ENCODE data around the gene BCAS4. TPM values are rescaled to one million over a fixed set of nuclear protein-coding genes. Genes with fewer than 3 reads are reported as not detected.

The BCAS4 gene
- total and polyA plus RNA-seq, 2 experiments from 2014 or later, result 22.2 to 24.8 TPM

GRCh38 chr20:50848341-50848808, 53.5 kb downstream of the BCAS4 start (continued):
- TF ChIP-seq CTCF (conservative IDR thresholded peaks at IDR 0.05; ENCODE audit: low read depth in 2 of 2) (no peak), POLR2AphosphoS5 (IDR thresholded peaks at IDR 0.05; ENCODE audit: low read depth) (no peak), ZNF114 (CRISPR knock-in tag; IDR thresholded peaks at IDR 0.05) (no peak), REST (IDR thresholded peaks at IDR 0.05; ENCODE audit: unreplicated experiment) (no peak), ETS1 (IDR thresholded peaks at IDR 0.05) (no peak), NANOG (IDR thresholded peaks at IDR 0.05; ENCODE audit: borderline replicate concordance) (no peak), JUNB (IDR thresholded peaks at IDR 0.05; ENCODE audit: unreplicated experiment) (no peak), EZH2 (IDR thresholded peaks at IDR 0.05; ENCODE audit: low read depth, unreplicated experiment) (no peak)

- Mint-ChIP-seq H3K27me3 (ENCODE audit: insufficient read depth, low read depth, poor library complexity) (peaks cover 17% of the 10 kb centered on the region), H3K27ac (peak overlapping the region; percentile 69), H3K36me3 (ENCODE audit: low read depth) (no peaks in the 10 kb centered on the region), H3K4me3 (no peak overlapping the region), H3K4me1 (peaks cover 30% of the 10 kb centered on the region), H3K9me3 (no peaks in the 10 kb centered on the region)
- no peak for DNase-seq (ENCODE audit: low spot score)
- no peak for TF ChIP-seq EZH2phosphoT487 (IDR thresholded peaks at IDR 0.05; ENCODE audit: unreplicated experiment)
- Histone ChIP-seq H3K27me3 (ENCODE audit: insufficient read depth) (no peaks in the 10 kb centered on the region), H2AFZ (no peak overlapping the region), H3K4me1 (ENCODE audit: insufficient read depth) (peaks cover 14% of the 10 kb centered on the region), H3K4me3 (no peak overlapping the region), H4K20me1 (replicated peaks; ENCODE audit: insufficient read depth) (no peaks in the 10 kb centered on the region), H3F3A (replicated peaks; ENCODE audit: low read depth) (no peaks in the 10 kb centered on the region), H3K4me2 (no peak overlapping the region), H3K79me2 (replicated peaks; ENCODE audit: insufficient read depth) (no peaks in the 10 kb centered on the region), H3K36me3 (ENCODE audit: insufficient read depth) (no peaks in the 10 kb centered on the region), H3K27ac (ENCODE audit: low read depth) (no peak overlapping the region), H3K9me2 (ENCODE audit: insufficient read depth) (no peaks in the 10 kb centered on the region)
- no peak for ATAC-seq
These were observed 54.2 kb downstream of the BCAS4 start for GRCh38 chr20:50848846-50849673.

All from GM23338 (cell line).